H1 (cell line): ENCODE measurements around the gene ABCA1. TPM values are rescaled to one million over a fixed set of nuclear protein-coding genes. Genes with fewer than 3 reads are reported as not detected.

Source experiments
- CTCF ChIA-PET: fragments of 300-600 bp; sonication (Branson Sonifier 250); formaldehyde crosslinking; loops from one replicate; lab custom pipeline; 2021; ENCODE audit not compliant: partially characterized antibody; lab: Charles Lee
- POLR2A ChIA-PET: fragments of 300-600 bp; sonication (Branson Sonifier 250); formaldehyde crosslinking; loops from one replicate; lab custom pipeline; 2021; ENCODE audit warnings: inconsistent platforms; ENCODE audit not compliant: partially characterized antibody; lab: Charles Lee
- DNase-seq, 2 experiments: peaks; one replicate each; pipeline versions ENCODE4 v3.0.0 to v3.0.0-alpha.2; 2010 to 2022; ENCODE audit warnings: low spot score in 2 of 2, low read depth in 1 of 2, mixed read lengths in 1 of 2
- FAIRE-seq: peaks from 2 replicates; lab custom pipeline; 2011; peaks lifted over from hg19 to GRCh38; lab: Jason Lieb, UNC
- H2AFZ ChIP-seq: 2 replicates; pipeline ENCODE4 v1.8.1; 2012; ENCODE audit warnings: low read length, inconsistent platforms
- H2AK5ac ChIP-seq: 2 replicates; pipeline ENCODE4 v1.6.1; 2013; ENCODE audit warnings: low read depth, low read length
- H2BK120ac ChIP-seq: replicated peaks from 2 replicates; pipeline ENCODE3; 2013; ENCODE audit warnings: low read depth, low read length, inconsistent platforms
- H2BK12ac ChIP-seq: 2 replicates; pipeline ENCODE4 v1.6.1; 2013; ENCODE audit warnings: low read depth, low read length
- H2BK15ac ChIP-seq: 2 replicates; pipeline ENCODE4 v1.6.1; 2013; ENCODE audit warnings: low read length
- H2BK20ac ChIP-seq: 2 replicates; pipeline ENCODE4 v1.6.1; 2013; ENCODE audit warnings: low read length
- H2BK5ac ChIP-seq: 2 replicates; pipeline ENCODE4 v1.6.1; 2013; ENCODE audit warnings: low read depth, low read length
- H3K14ac ChIP-seq: 2 replicates; pipeline ENCODE4 v1.6.1; 2013; ENCODE audit warnings: inconsistent platforms; ENCODE audit not compliant: insufficient read length
- H3K18ac ChIP-seq: 2 replicates; pipeline ENCODE4 v1.6.1; 2013; ENCODE audit warnings: low read length; ENCODE audit errors: extremely low read depth
- H3K23ac ChIP-seq: 2 replicates; pipeline ENCODE4 v1.6.1; 2013; ENCODE audit warnings: inconsistent platforms; ENCODE audit not compliant: insufficient read length
- H3K23me2 ChIP-seq: 2 replicates; pipeline ENCODE4 v1.6.1; 2013; ENCODE audit warnings: low read depth, low read length
- H3K27ac ChIP-seq: 2 replicates; pipeline ENCODE4 v1.6.1; 2011; ENCODE audit warnings: low read depth, low read length, inconsistent platforms
- H3K27me3 ChIP-seq, 4 experiments: replicated peaks in 1 of 4; 1 replicate in 1 of 4; 2 replicates in 3 of 4; pipeline versions ENCODE4 v1.6.1 to v1.8.1; 2011 to 2013; ENCODE audit warnings: low read length in 3 of 4, mild to moderate bottlenecking in 3 of 4, inconsistent platforms in 2 of 4, mixed read lengths in 2 of 4, moderate library complexity in 1 of 4; ENCODE audit not compliant: control insufficient read depth in 3 of 4, insufficient read depth in 3 of 4; ENCODE audit errors: extremely low read depth in 1 of 4
- H3K36me3 ChIP-seq, 4 experiments: 2 replicates each; pipeline versions ENCODE4 v1.6.1 to v1.8.1; 2011 to 2013; ENCODE audit warnings: mild to moderate bottlenecking in 4 of 4, low read length in 3 of 4, moderate library complexity in 2 of 4, control low read depth in 1 of 4, inconsistent platforms in 1 of 4; ENCODE audit not compliant: insufficient read depth in 4 of 4, control insufficient read depth in 2 of 4
- H3K4ac ChIP-seq: replicated peaks from 2 replicates; pipeline ENCODE3; 2013; ENCODE audit warnings: low read length, low read depth, mixed read lengths, inconsistent platforms; ENCODE audit not compliant: insufficient read length
- H3K4me1 ChIP-seq, 4 experiments: replicated peaks in 1 of 4; 1 replicate in 1 of 4; 2 replicates in 3 of 4; pipeline versions ENCODE4 v1.6.1 to v1.8.1; 2011 to 2013; ENCODE audit warnings: low read length in 3 of 4, inconsistent platforms in 2 of 4, mixed read lengths in 1 of 4; ENCODE audit not compliant: insufficient read depth in 4 of 4, control insufficient read depth in 3 of 4
- H3K4me2 ChIP-seq, 2 experiments: 2 replicates each; pipeline versions ENCODE4 v1.6.1 to v1.8.1; 2011 to 2013; ENCODE audit warnings: low read depth in 2 of 2, low read length in 2 of 2, control low read depth in 1 of 2, inconsistent platforms in 1 of 2, mild to moderate bottlenecking in 1 of 2; ENCODE audit not compliant: insufficient read depth in 1 of 2
- H3K4me3 ChIP-seq, 4 experiments: fragments of 200-600, 300-600 bp in 1 of 4; sonication (generic), shearing (Covaris generic), sonication (Bioruptor Twin) in 1 of 4; 2 replicates each; pipeline versions ENCODE4 v1.5.1 to v1.8.1; 2011 to 2016; ENCODE audit warnings: low read length in 4 of 4, low read depth in 3 of 4, control low read depth in 2 of 4, inconsistent platforms in 2 of 4, mild to moderate bottlenecking in 2 of 4, mixed read lengths in 1 of 4, moderate library complexity in 1 of 4; ENCODE audit not compliant: insufficient read depth in 2 of 4; ENCODE audit errors: extremely low read depth in 1 of 4
- H3K56ac ChIP-seq: replicated peaks from 2 replicates; pipeline ENCODE3; 2013; ENCODE audit warnings: low read depth, mild to moderate bottlenecking, mixed read lengths, low read length, inconsistent platforms; ENCODE audit not compliant: insufficient read length
- H3K79me1 ChIP-seq: 2 replicates; pipeline ENCODE4 v1.6.1; 2013; ENCODE audit warnings: low read depth, low read length, control low read depth
- H3K79me2 ChIP-seq, 2 experiments: 2 replicates each; pipeline versions ENCODE4 v1.6.1 to v1.8.1; 2012 to 2013; ENCODE audit warnings: low read length in 2 of 2, mild to moderate bottlenecking in 2 of 2, inconsistent platforms in 1 of 2; ENCODE audit not compliant: insufficient read depth in 2 of 2, control insufficient read depth in 1 of 2
- H3K9ac ChIP-seq, 4 experiments: replicated peaks in 1 of 4; 1 replicate in 1 of 4; 2 replicates in 3 of 4; pipeline versions ENCODE4 v1.6.1 to v1.8.1; 2011 to 2013; ENCODE audit warnings: low read depth in 3 of 4, low read length in 3 of 4, control low read depth in 2 of 4, mild to moderate bottlenecking in 2 of 4, moderate library complexity in 2 of 4, inconsistent platforms in 1 of 4; ENCODE audit errors: extremely low read depth in 1 of 4
- H3K9me3 ChIP-seq, 2 experiments: 2 replicates each; pipeline versions ENCODE4 v1.6.1 to v1.8.1; 2012 to 2013; ENCODE audit warnings: mild to moderate bottlenecking in 2 of 2, moderate library complexity in 2 of 2, control low read depth in 1 of 2, inconsistent platforms in 1 of 2, low read depth in 1 of 2, low read length in 1 of 2, mixed read lengths in 1 of 2; ENCODE audit not compliant: insufficient read depth in 2 of 2
- H4K20me1 ChIP-seq, 2 experiments: replicated peaks in 1 of 2; 2 replicates each; pipeline versions ENCODE3 to v1.8.1; 2011 to 2013; ENCODE audit warnings: inconsistent platforms in 2 of 2, low read length in 2 of 2, mild to moderate bottlenecking in 1 of 2; ENCODE audit not compliant: insufficient read depth in 2 of 2, control insufficient read depth in 1 of 2
- H4K5ac ChIP-seq: 2 replicates; pipeline ENCODE4 v1.6.1; 2013; ENCODE audit warnings: low read length, low read depth, mixed read lengths, inconsistent platforms; ENCODE audit not compliant: insufficient read length
- H4K8ac ChIP-seq: 2 replicates; pipeline ENCODE4 v1.8.0; 2013; ENCODE audit warnings: mild to moderate bottlenecking, moderate library complexity, low read length, inconsistent platforms; ENCODE audit not compliant: insufficient read depth; ENCODE audit errors: extremely low read depth
- H4K91ac ChIP-seq: replicated peaks from 2 replicates; pipeline ENCODE3; 2013; ENCODE audit warnings: low read length, mixed read lengths, inconsistent platforms; ENCODE audit not compliant: insufficient read length
- E2F6 ChIP-seq: IDR thresholded peaks from 2 replicates; pipeline ENCODE4 v1.6.1; 2012; ENCODE audit warnings: inconsistent platforms
- POLR2A ChIP-seq, 2 experiments: IDR thresholded peaks; 1 replicate in 1 of 2; 2 replicates in 1 of 2; pipeline ENCODE4 v1.6.1; 2011; ENCODE audit warnings: low read depth in 2 of 2, low read length in 2 of 2, mild to moderate bottlenecking in 2 of 2; ENCODE audit errors: control extremely low read depth in 1 of 2
- WGBS, 2 experiments: shearing (Covaris generic) in 1 of 2; methylation state at CpG; one replicate each; pipeline versions ENCODE4 v1.1.6 to v1.1.7; 2013 to 2015; ENCODE audit warnings: low lambda C conversion rate in 2 of 2, mixed read lengths in 2 of 2, inconsistent platforms in 1 of 2, low coverage in 1 of 2, missing lambda C conversion rate in 1 of 2; ENCODE audit not compliant: insufficient replicate concordance in 2 of 2, insufficient coverage in 1 of 2, insufficient read length in 1 of 2; ENCODE audit errors: extremely low coverage in 1 of 2, missing lambda C conversion rate in 1 of 2; 5-methylcytosine and 5-hydroxymethylcytosine counted together
- polyA plus RNA-seq, 7 experiments: library from polyadenylated mRNA; depleted of rRNA in 3 of 7; stranded (reverse) in 5 of 7; unstranded in 2 of 7; fragments of >200 nt in 5 of 7; fragments of 200-250 nt in 2 of 7; gene quantifications; 1 replicate in 5 of 7; 2 replicates in 1 of 7; 4 replicates in 1 of 7; pipeline versions ENCODE4 v1.2.1 to v1.2.3, GENCODE V29; 2011 to 2013; ENCODE audit warnings: missing spikeins in 2 of 7, mixed read lengths in 2 of 7
- total RNA-seq: library from RNA; stranded (reverse); fragmentation: NEBNext Ultra II Directional; extraction: Animal tissue kit (Norgen Biotek cat#: 25700); gene quantifications from 2 replicates; pipeline ENCODE4 v1.2.1, GENCODE V29; 2021

The ABCA1 gene
- total and polyA plus RNA-seq, 2 of the 8 experiments (the other 6 are each of a cell fraction or from before 2014, with no cell fraction given): 6.9 to 7.8 TPM

- DNase-seq: no peak
- no peak overlapping the region for H3K23ac ChIP-seq
- H3K36me3 ChIP-seq: no peaks in the 10 kb centered on the region
- H2BK12ac ChIP-seq: no peak overlapping the region
- no peak overlapping the region for H2AK5ac ChIP-seq
- H4K8ac ChIP-seq: no peak overlapping the region
- H4K20me1 ChIP-seq: no peaks in the 10 kb centered on the region
- TF ChIP-seq POLR2A (IDR thresholded peaks at IDR 0.05; ENCODE audit: control extremely low read depth in 1 of 2, low read depth in 2 of 2, low read length in 2 of 2) (no peak), E2F6 (no peak)
- TF ChIP-seq, all 59 proteins: peak for 0
- Histone ChIP-seq H3K4me1 (peaks cover 0 to 5% (median 2%) of the 10 kb centered on the region in 4 experiments; a peak in 3 of 7 replicates), H2BK5ac (no peak overlapping the region), H4K91ac (no peak overlapping the region), H3K4me3 (no peak overlapping the region), H3K27ac (no peak overlapping the region), H3K23me2 (no peaks in the 10 kb centered on the region), H2BK120ac (no peak overlapping the region), H3K79me2 (no peaks in the 10 kb centered on the region), H3K4me2 (no peak overlapping the region), H3K27me3 (no peaks in the 10 kb centered on the region), H3K56ac (no peak overlapping the region), H3K18ac (no peak overlapping the region), H4K5ac (no peak overlapping the region), H2BK20ac (no peak overlapping the region), H3K9me3 (no peaks in the 10 kb centered on the region), H2BK15ac (no peak overlapping the region), H3K4ac (no peak overlapping the region), H3K79me1 (no peaks in the 10 kb centered on the region), H3K9ac (no peak overlapping the region), H2AFZ (no peak overlapping the region), H3K14ac (no peak overlapping the region)
- no peak for FAIRE-seq
- CTCF ChIA-PET: interaction anchor here (1.7 kb wide), 1 partner anchor 15 kb away, joined by 4 read pairs; no protein-coding TSS in a partner anchor
- POLR2A ChIA-PET: interaction anchor here (0.7 kb wide), 1 partner anchor 464 kb away, joined by 3 read pairs; no protein-coding TSS in a partner anchor
- WGBS, 2 experiments: 55% methylated on average over 2 of the region's 2 CpGs; no CpG with 5 or more reads in 1 of the 2 experiments
These were observed 6.9 kb upstream of the ABCA1 start for GRCh38 chr9:104934691-104935500.
